HG02642 (cell line): ENCODE results near the gene NOLC1.

Experiments
- ATAC-seq: cut with Tn5 transposase; IDR thresholded peaks from one replicate; pipeline ENCODE4 v1.9.1; 2021; ENCODE audit warnings: mild to moderate bottlenecking; ENCODE audit not compliant: unreplicated experiment, poor library complexity

NOLC1 gene

DNA sequence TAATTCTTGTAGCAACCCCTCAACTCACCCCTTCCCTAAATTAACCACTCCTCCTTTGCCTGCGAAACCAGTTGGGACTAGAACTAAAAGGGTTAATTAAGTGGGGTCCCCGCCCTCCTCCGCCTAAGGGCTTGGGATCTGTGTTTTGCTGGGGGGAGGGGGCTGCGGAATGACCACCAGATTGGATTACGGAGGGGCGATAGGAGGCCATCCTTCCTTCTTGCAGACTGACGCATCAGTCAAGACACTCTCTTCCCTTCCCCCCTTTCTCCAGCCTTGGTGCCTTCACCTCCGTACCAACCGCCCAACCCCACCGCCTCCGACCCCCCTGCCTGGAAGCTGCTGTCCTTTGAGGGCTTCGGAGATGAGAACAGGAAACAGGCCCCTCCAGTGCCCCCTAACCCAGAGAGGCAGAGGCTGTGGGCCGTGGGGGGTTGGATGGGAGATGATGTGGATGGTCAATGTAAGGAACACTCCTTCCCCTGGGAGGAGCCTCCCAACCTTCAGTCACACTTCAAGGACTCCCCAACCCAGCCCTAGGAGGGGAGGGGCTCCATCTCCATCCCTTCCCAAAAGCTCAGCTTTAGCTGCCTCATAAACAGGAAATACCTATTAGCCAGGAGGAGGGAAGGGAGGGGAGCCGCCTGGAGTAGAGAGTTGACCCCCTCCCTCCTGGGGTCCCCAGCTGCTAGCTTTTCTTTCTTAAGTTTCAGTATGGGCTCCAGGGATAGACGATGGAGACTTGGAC lies 31.0 kb upstream of the NOLC1 start:
- no peak for ATAC-seq

- ATAC-seq: no peak
Measured at GRCh38 chr10:102121739-102122372, 30.3 kb upstream of the NOLC1 start.

- no peak for ATAC-seq
Measured at GRCh38 chr10:102122450-102122849, 29.7 kb upstream of the NOLC1 start.

DNA sequence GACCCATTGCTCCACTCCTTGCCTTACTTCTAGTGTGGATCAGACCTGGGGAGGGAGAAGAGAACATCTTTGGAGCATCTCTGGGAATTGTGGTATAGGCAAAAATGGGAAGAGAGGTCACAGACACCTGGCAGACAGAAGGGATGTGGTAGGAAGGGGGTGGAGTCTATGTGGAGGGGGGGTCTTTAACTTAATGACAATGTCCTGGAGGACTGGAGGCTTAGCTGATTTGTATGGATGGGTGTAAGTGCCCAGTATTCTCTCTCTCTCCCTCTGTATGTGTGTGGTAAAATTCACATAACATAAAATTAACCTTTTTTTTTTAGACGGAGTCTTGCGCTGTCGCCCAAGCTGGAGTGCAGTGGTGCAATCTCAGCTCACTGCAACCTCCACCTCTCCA lies 29.0 kb upstream of the NOLC1 start:
- ATAC-seq: no peak

- no peak for ATAC-seq
Measured at GRCh38 chr10:102131286-102132170, 20.7 kb upstream of the NOLC1 start.

GRCh38 chr10:102132193-102132562 lies 20.0 kb upstream of the NOLC1 start:
- no peak for ATAC-seq

GRCh38 chr10:102132563-102133372 lies 19.4 kb upstream of the NOLC1 start, which contains the start of gene PPRC1:
PPRC1 (plus strand) TSS chr10:102133040; CDS start chr10:102133069, 29 bp downstream.
- ATAC-seq: peak; percentile 94

GRCh38 chr10:102133373-102134195 lies 18.6 kb upstream of the NOLC1 start:
- ATAC-seq: peak; percentile 18

DNA sequence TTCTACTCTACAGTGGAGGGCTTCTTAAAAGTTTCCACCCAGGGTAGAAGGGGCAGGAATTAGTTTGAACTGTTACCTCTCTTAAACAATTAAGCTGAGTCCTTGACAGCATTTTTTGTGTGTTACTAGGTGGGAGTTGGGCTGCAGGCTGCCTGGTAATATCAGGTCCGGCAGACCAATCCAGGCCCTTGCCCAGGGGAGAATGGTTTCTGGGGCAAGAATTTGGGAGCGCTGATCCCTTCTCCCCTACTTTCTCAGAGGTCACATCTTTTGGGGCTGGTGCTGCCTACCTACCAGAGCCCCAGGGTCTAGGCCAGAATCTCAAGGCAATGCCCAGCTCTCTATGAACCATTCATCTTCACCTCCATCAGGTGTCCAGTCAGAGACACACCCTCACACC lies 17.8 kb upstream of the NOLC1 start:
- ATAC-seq: no peak

GRCh38 chr10:102135956-102136526 lies 16.1 kb upstream of the NOLC1 start:
- ATAC-seq: no peak

DNA sequence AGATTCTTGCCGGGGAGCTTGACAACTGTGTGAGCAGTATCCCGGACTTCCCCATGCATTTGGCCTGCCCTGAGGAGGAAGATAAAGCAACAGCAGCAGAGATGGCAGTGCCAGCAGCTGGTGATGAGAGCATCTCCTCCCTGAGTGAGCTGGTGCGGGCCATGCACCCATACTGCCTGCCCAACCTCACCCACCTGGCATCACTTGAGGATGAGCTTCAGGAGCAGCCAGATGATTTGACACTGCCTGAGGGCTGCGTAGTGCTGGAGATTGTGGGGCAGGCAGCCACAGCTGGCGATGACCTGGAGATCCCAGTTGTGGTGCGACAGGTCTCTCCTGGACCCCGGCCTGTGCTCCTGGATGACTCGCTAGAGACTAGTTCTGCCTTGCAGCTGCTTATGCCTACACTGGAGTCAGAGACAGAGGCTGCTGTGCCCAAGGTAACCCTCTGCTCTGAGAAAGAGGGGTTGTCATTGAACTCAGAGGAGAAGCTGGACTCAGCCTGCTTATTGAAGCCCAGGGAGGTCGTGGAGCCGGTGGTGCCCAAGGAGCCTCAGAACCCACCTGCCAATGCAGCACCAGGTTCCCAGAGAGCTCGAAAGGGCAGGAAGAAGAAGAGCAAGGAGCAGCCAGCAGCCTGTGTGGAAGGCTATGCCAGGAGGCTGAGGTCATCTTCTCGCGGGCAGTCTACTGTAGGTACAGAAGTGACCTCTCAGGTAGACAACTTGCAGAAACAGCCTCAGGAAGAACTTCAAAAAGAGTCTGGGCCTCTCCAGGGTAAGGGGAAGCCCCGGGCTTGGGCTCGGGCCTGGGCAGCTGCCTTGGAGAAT lies 12.7 kb upstream of the NOLC1 start:
- ATAC-seq: no peak

GRCh38 chr10:102140218-102140617 lies 12.0 kb upstream of the NOLC1 start:
- no peak for ATAC-seq

DNA sequence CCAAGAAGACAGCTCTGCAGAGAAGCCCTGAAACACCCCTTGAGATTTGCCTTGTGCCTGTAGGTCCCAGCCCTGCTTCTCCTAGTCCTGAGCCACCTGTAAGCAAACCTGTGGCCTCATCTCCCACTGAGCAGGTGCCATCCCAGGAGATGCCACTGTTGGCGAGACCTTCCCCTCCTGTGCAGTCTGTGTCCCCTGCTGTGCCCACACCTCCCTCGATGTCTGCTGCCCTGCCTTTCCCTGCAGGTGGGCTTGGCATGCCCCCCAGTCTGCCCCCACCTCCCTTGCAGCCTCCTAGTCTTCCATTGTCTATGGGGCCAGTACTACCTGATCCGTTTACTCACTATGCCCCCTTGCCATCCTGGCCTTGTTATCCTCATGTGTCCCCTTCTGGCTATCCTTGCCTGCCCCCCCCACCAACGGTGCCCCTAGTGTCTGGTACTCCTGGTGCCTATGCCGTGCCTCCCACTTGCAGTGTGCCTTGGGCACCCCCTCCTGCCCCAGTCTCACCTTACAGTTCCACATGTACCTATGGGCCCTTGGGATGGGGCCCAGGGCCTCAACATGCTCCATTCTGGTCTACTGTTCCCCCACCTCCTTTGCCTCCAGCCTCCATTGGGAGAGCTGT lies 11.2 kb upstream of the NOLC1 start:
- no peak for ATAC-seq

DNA sequence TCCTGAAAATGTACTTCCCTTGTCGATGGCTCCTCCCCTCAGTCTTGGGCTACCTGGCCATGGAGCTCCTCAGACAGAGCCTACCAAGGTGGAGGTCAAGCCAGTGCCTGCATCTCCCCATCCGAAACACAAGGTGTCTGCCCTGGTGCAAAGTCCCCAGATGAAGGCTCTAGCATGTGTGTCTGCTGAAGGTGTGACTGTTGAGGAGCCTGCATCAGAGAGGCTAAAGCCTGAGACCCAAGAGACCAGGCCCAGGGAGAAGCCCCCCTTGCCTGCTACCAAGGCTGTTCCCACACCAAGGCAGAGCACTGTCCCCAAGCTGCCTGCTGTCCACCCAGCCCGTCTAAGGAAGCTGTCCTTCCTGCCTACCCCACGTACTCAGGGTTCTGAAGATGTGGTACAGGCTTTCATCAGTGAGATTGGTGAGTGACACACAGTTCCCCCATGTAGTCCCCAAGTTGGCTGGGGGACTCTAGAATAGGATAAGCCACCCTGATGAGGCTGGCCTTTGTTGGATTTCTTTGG lies 10.5 kb upstream of the NOLC1 start:
- no peak for ATAC-seq

DNA sequence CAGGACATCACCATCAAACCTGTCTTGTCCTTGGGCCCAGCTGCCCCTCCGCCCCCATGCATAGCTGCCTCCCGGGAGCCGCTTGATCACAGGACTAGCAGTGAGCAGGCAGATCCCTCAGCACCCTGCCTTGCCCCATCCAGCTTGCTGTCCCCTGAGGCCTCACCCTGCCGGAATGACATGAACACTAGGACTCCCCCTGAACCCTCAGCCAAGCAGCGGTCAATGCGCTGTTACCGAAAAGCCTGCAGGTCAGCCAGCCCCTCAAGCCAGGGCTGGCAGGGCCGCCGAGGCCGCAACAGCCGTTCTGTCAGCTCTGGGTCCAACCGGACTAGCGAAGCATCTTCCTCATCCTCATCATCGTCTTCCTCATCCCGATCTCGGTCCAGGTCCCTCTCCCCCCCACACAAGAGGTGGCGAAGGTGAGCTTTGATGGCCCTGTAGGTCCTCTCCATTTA lies 5.2 kb upstream of the NOLC1 start:
- no peak for ATAC-seq

GRCh38 chr10:102147561-102147960 lies 4.6 kb upstream of the NOLC1 start:
- ATAC-seq: no peak

DNA sequence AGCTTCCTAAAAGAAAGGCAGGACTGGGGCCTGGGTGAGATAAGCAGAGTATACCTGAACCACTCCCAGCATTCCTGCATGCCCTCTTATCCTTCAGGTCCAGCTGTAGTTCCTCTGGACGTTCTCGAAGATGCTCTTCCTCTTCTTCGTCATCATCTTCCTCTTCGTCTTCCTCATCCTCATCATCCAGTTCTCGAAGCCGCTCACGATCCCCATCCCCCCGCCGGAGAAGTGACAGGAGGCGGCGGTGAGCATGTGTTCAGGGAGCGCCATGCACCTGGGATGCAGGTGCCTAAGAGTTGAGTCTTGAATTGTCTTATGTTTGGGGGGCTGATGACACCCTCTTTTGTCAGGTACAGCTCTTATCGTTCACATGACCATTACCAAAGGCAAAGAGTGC lies 3.9 kb upstream of the NOLC1 start:
- ATAC-seq: no peak
